SJCRH30 (cell line): ENCODE measurements around the gene EMX2. TPM values are rescaled to one million over a fixed set of nuclear protein-coding genes. Genes with fewer than 3 reads are reported as not detected.

Experiments used
- DNase-seq, 2 experiments: peaks; one replicate each; pipeline ENCODE4 v3.0.0-alpha.2; 2015 to 2020
- H3K27ac ChIP-seq: fragments of 250-450 bp; sonication (Bioruptor Pico); 2 replicates; pipeline ENCODE4 v1.5.1; 2020; ENCODE audit warnings: mild to moderate bottlenecking, moderate library complexity
- H3K27me3 ChIP-seq: fragments of 250-450 bp; sonication (Bioruptor Pico); 2 replicates; pipeline ENCODE4 v1.5.1; 2020; ENCODE audit warnings: mild to moderate bottlenecking, moderate library complexity
- H3K36me3 ChIP-seq: fragments of 250-450 bp; sonication (Bioruptor Pico); 2 replicates; pipeline ENCODE4 v1.5.1; 2020; ENCODE audit warnings: mild to moderate bottlenecking, moderate library complexity
- H3K4me1 ChIP-seq: fragments of 250-450 bp; sonication (Bioruptor Pico); 2 replicates; pipeline ENCODE4 v1.5.1; 2020; ENCODE audit warnings: mild to moderate bottlenecking, moderate library complexity
- H3K4me3 ChIP-seq: fragments of 250-450 bp; sonication (Bioruptor Pico); 2 replicates; pipeline ENCODE4 v1.5.1; 2020; ENCODE audit warnings: mild to moderate bottlenecking, moderate library complexity
- H3K9me3 ChIP-seq: fragments of 250-450 bp; sonication (Bioruptor Pico); replicated peaks from 2 replicates; pipeline ENCODE4 v1.5.1; 2020; ENCODE audit warnings: mild to moderate bottlenecking, moderate library complexity
- total RNA-seq: library from RNA; depleted of rRNA; stranded (reverse); fragments of >200 nt; shearing (Covaris generic); gene quantifications from 2 replicates; pipeline ENCODE4 v1.2.3, GENCODE V29; 2014

Gene EMX2
- total RNA-seq, 1 experiment from 2014 or later, result 2.6 TPM

DNA sequence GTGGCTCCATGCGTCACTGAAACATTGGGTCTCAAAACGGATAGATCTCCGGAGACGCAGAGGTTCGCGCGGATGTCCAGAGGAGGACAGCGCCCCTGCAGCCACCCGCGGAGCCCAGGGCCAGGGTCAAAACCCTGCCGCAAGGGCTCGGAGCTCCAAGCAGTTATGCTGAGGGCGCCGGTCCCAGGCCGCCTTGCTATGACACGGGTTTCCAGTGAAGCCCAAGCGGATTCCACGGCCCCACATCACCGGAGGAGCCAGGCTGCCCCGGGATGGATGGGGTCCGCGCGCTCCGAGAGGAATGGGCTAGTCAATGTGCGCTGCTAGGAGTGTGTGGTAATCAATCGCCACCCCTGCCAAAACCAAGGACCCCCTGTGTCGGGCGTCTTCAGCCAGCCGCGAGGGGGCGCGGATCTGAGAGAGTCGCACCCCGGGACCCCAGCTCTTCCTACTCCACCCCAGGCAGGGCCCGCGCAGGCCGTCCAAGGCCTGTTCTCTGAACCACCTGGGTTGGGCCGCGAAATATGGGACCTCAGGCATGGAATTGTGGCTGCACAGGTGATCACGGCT is 5.6 kb upstream of the EMX2 start:
- no peak for DNase-seq
- H3K27me3 ChIP-seq, result 0 out of 2 replicates have a peak, but pooled peaks cover 5% of the 10 kb centered on the region
- H3K27ac ChIP-seq, result no peak overlapping the region
- H3K4me3 ChIP-seq, result no peak overlapping the region
- H3K4me1 ChIP-seq, result peaks cover 3% of the 10 kb centered on the region; the same call in 1 of the 2 replicates
- no peaks in the 10 kb centered on the region for H3K9me3 ChIP-seq
- H3K36me3 ChIP-seq, result no peaks in the 10 kb centered on the region

DNA sequence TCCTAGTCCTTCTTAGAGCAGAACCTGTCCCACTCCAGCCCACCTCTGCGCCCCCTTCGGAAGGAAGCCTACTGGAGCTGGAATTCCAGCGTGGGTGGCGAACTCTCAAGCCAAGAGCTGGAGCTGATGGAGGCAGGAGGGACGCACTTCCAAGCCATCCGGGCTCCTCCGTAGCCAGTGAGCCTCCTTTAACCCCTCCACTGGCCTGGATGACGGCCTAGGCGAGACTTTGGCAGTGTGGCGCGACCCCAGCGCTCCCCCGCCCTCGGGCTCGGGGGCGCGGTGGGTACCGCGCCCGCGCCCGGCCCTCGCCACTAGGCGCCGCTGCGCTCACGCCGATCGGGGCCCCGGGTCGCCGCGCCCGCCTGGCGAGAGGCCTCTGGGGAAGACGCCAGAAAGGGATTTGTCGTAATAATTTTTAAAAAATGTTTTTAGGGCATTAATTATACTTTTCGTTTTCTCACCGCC is 5.1 kb upstream of the EMX2 start:
- Histone ChIP-seq H3K4me3 (no peak overlapping the region), H3K4me1 (peaks cover 3% of the 10 kb centered on the region; the same call in 1 of the 2 replicates), H3K27me3 (0 out of 2 replicates have a peak, but pooled peaks cover 7% of the 10 kb centered on the region), H3K9me3 (no peaks in the 10 kb centered on the region), H3K27ac (no peak overlapping the region), H3K36me3 (no peaks in the 10 kb centered on the region)
- peak in 1 of 2 experiments; percentile 9 for DNase-seq

DNA sequence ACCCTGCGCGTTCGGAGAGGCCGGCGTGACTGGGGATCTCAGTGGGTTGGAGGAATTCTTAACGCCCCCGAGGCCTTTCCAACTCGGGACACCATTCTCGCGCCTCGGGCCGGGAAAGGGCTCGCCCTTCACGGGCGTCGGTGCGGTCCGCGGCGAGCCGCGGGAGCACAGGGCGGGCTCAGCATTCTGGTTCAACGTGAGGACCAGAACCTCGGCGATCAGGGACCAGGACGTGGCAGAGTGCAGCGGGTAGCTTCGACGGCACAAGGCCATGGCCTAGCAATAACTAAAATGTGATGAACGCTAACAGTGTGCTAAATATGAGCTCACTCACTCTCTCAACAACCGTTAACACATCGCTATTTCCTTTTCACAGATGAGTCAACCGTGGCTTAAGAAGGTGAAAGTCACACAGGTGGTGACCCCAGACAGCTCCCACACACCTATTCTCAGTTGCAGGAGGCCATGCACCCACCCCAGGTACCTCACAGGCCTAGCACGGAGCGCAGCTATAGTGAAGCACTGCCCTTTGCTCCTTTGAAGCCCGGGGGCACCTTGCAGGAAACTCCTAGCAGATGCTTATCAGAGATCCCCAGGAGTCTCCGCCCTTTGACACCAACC is 4.5 kb upstream of the EMX2 start:
- Histone ChIP-seq H3K9me3 (no peaks in the 10 kb centered on the region), H3K27ac (no peak overlapping the region), H3K4me3 (no peak overlapping the region), H3K27me3 (0 out of 2 replicates have a peak, but pooled peaks cover 7% of the 10 kb centered on the region), H3K4me1 (peaks cover 3% of the 10 kb centered on the region; the same call in 1 of the 2 replicates), H3K36me3 (no peaks in the 10 kb centered on the region)
- no peak for DNase-seq

DNA sequence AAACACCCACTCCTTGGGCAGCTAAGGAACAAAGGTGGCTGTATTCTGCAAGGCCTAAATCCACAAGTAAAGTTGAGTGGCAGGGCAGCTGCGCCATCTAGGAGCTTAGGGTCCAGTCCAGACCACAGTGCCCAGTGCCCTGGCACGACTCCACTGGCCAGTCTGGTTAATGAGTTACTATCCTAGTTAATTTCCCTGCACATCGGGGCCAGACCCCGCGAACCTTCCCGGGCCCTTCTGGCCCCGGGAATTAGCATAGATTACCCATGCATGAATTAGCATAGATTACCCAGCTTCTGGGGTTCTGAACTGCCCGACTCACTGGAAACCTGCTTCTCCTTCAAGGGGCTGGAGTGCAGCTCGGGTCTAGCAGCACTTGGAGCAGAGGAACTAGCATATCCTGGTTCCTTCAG is 3.2 kb upstream of the EMX2 start:
- Histone ChIP-seq H3K4me1 (peaks cover 3% of the 10 kb centered on the region; the same call in 1 of the 2 replicates), H3K9me3 (no peaks in the 10 kb centered on the region), H3K4me3 (no peak overlapping the region), H3K36me3 (no peaks in the 10 kb centered on the region), H3K27ac (no peak overlapping the region), H3K27me3 (peaks cover 8% of the 10 kb centered on the region; the same call in 1 of the 2 replicates)
- DNase-seq, result peak in 1 of 2 experiments; percentile 48

DNA sequence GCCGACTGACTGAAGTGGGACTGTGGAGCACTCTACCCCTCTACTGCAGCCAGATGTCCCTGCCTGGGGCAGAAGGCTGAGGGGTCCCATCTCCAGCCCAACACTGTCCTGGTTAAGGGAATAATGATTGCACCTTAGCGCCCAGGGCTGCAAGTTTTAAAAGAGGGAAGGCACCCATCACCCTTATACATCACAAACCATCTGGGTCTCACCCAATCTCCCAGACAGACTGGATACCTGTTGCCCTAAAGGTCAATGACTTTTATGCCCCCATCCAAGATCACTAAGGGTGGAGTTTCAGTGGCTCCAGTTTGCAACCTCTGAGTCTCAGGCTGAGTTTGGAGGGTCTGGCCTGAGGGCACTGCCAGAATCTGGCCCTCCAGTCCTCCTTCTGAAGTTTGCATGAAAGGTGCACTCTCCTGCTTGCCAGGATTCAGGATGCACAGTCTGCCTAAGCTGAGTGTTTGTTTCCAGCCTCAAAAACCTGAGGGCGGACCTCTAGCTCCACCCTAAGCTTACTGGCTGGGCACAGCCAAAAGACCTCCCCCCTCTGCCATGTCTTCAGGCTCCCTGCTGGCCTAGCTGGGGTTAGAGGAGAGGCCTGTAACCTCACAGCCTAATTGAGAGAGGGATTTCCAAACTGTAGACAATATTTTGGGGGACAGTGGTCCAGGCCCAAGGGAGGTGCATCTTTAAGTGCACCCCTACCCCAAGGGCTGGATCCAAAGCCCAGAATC is 2.5 kb upstream of the EMX2 start:
- H3K9me3 ChIP-seq, result no peaks in the 10 kb centered on the region
- no peak overlapping the region for H3K4me3 ChIP-seq
- DNase-seq, result no peak
- H3K36me3 ChIP-seq, result no peaks in the 10 kb centered on the region
- peaks cover 13% of the 10 kb centered on the region; the same call in 1 of the 2 replicates for H3K27me3 ChIP-seq
- peaks cover 3% of the 10 kb centered on the region; the same call in 1 of the 2 replicates for H3K4me1 ChIP-seq
- no peak overlapping the region for H3K27ac ChIP-seq

DNA sequence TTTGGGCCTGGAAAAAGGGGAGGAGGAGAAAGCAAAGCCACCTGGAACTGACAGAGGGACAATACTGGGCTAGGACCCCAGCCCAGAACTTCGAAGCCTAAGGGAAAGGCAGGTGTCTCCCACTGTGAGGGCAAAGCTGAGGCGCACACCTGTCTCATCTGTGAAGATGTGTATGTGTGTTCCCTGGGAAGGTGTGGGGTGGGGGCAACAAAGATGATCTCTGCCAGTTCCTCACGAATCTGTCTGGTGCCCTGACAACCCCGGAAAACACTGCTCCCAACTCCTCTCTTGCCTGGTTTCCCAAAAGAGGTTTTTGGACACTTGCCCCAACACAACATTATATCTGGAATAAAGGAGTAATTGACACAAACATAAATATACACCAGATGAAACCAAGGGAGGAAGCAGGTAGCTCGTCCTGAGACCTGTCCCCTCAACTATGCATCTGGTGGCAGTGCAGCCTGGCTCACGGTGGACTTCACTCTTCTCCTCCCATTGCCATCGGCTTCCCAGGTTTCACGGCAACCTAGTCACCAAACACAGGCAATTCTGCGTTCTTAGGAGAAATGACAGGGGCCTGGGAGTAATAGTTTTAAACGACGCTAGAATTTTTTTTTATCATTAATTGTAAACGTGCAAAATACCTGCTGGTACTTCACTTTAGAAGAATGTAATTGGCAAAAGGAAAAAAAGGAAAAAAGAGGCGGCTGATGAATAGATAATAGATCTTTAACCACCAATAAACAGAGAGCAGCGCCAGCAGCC is 1.7 kb upstream of the EMX2 start:
- Histone ChIP-seq H3K9me3 (no peaks in the 10 kb centered on the region), H3K27ac (no peak overlapping the region), H3K36me3 (no peaks in the 10 kb centered on the region), H3K4me3 (peak overlapping the region; percentile 64), H3K4me1 (peaks cover 3% of the 10 kb centered on the region; the same call in 1 of the 2 replicates), H3K27me3 (peaks cover 13% of the 10 kb centered on the region; the same call in 1 of the 2 replicates)
- DNase-seq, result no peak

DNA sequence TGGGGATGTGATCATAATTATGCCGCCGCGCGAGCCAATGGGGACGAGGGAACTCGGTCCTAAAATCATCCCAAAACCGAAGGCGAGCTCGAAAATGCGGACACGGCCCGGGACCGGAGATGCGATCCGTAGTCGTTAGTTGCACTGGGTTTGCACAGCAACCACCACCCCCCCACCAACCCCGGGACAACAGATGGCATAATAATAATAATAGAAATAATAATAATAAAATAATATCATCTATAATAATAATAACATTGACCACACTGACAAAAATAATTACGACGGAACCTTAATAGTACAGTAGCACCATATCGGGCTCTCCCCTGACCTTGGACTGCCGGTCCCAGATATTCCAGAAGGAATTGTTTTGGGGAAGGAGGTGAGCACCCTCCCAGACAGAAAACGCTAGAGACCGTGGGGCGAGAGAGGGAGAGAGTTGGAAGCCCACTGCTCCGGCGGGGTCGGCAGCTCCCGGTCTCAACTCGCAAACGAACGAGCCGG is 1.1 kb upstream of the EMX2 start:
- Histone ChIP-seq H3K27me3 (peaks cover 13% of the 10 kb centered on the region; the same call in 1 of the 2 replicates), H3K9me3 (no peaks in the 10 kb centered on the region), H3K4me3 (peak overlapping the region; percentile 64), H3K4me1 (peaks cover 3% of the 10 kb centered on the region; the same call in 1 of the 2 replicates), H3K36me3 (no peaks in the 10 kb centered on the region), H3K27ac (no peak overlapping the region)
- DNase-seq, result peak; percentile 74 to 86

DNA sequence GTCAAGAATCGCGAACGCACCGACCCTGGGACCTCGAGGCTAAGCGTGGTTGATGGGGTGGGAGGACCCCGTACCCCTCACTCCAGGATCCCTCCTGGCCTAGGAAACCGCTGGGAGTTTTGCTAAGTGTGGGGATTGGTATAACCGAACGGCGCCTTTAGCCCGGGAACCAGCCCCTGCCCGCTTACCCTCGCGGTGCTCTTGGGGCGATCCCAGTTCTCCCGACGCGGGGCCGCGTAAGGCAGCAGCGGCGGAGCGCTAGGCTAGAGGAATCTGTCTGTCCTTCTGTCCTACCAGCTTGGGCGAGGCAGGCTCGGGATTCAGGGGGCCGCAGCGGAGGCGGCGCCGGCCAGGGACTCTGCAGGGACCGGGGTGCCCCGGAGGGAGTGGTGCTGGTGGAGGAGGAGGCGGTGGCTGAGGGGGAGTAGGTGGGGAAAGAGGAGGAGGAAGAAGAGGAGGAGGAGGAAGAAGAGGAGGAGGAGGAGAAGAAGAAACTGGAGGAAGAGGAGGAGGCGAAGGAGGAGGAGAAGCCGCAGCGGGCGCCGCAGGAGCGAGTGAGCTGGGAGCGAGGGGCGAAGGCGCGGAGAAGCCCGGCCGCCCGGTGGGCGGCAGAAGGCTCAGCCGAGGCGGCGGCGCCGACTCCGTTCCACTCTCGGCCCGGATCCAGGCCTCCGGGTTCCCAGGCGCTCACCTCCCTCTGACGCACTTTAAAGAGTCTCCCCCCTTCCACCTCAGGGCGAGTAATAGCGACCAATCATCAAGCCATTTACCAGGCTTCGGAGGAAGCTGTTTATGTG is 439 bp upstream of the EMX2 start:
- H3K4me3 ChIP-seq, result peak overlapping the region; percentile 64
- peak; percentile 83 to 91 for DNase-seq

DNA sequence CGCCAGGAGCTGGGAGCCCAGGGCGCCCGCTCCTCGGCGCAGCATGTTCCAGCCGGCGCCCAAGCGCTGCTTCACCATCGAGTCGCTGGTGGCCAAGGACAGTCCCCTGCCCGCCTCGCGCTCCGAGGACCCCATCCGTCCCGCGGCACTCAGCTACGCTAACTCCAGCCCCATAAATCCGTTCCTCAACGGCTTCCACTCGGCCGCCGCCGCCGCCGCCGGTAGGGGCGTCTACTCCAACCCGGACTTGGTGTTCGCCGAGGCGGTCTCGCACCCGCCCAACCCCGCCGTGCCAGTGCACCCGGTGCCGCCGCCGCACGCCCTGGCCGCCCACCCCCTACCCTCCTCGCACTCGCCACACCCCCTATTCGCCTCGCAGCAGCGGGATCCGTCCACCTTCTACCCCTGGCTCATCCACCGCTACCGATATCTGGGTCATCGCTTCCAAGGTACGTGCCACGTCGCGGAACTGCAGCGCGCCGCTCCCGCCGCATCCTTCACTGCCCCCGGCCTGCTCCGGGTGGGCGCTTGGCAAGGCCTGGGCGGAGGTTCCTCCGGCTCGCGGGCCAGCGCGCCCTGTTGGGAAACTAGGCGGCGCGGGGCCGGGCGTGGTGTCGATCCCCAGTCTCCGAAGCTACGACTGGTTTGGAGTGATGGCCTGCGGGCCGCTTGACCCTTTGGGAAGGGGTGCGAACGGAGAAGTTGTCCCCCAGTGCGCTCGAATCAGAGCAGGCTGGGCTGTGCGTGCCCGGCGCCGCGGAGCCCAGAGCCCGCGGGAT is 868 bp downstream of the EMX2 start:
- DNase-seq, result peak; percentile 55 to 64
- no peaks in the 10 kb centered on the region for H3K9me3 ChIP-seq
- H3K27ac ChIP-seq, result no peak overlapping the region
- H3K4me3 ChIP-seq, result peak overlapping the region; percentile 64
- H3K4me1 ChIP-seq, result peaks cover 3% of the 10 kb centered on the region; the same call in 1 of the 2 replicates
- H3K27me3 ChIP-seq, result peaks cover 13% of the 10 kb centered on the region; the same call in 1 of the 2 replicates
- H3K36me3 ChIP-seq, result no peaks in the 10 kb centered on the region

More for the DNA sequence above, 439 bp upstream of the EMX2 start:
- H3K4me1 ChIP-seq, result peaks cover 3% of the 10 kb centered on the region; the same call in 1 of the 2 replicates
- peak overlapping the region; percentile 16; the same call in 1 of the 2 replicates for H3K27ac ChIP-seq
- H3K27me3 ChIP-seq, result peaks cover 13% of the 10 kb centered on the region; the same call in 1 of the 2 replicates
- H3K9me3 ChIP-seq, result no peaks in the 10 kb centered on the region
- H3K36me3 ChIP-seq, result no peaks in the 10 kb centered on the region

DNA sequence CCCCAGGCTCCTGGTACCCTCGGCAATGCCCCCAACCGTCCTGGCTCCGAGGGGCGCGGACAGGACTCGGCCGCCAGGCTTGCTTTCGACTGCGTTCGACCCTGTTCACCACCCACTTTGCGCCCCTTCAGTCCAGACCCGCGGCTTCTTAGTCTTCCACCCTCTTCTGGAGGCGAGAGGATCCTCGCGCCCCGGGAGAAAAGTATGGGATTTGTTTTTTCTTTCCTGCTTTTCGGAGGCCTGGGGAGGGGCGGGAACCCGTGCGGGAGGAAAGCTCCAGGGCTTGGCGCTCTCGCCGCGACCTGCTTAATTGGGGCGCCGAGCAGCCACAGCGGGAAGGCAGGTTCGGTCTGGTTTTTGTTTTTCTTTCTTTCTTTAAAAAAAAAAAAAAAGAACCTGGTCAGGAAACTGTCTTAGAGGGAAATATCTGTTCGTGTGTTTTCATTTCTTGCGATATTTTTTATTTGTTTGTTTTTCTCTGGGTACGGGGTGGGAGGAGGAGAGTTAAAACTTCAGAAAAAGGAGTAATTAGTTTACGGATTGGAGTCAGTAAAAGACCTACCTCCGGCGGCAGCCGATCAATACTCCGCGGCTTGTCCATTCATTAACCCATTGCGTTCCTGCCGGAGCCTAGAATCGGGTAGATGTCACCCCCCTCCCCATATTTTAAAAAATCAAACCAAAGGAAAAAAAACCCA is 1.6 kb downstream of the EMX2 start:
- DNase-seq, result peak; percentile 27 to 50
- Histone ChIP-seq H3K27me3 (peaks cover 9% of the 10 kb centered on the region; the same call in 1 of the 2 replicates), H3K36me3 (no peaks in the 10 kb centered on the region), H3K9me3 (no peaks in the 10 kb centered on the region), H3K27ac (no peak overlapping the region), H3K4me1 (no peaks in the 10 kb centered on the region; the same call in 1 of the 2 replicates), H3K4me3 (peak overlapping the region; percentile 64)

DNA sequence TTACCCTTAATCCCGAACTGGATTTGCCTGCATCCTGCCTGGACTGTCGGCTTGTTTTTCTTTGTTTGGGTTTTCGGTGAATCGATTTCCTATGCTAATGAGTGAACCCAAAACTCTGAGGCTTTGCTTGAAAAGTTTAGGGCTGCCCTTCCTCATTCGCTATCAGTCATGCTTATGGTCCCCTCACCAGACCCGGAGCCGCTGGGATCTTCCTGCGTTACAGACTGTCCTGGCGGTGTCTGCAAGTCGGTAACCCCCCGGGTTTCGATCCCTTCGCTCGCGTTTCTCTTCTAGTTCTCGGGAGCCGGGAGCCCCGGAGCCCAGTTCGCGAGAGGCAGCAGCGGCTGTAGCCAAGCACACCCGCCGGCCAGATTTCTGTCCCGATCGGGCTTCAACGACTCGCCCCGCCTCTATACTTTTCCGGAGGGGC is 2.2 kb downstream of the EMX2 start:
- peak overlapping the region; percentile 64 for H3K4me3 ChIP-seq
- DNase-seq, result no peak
- H3K27me3 ChIP-seq, result peaks cover 9% of the 10 kb centered on the region; the same call in 1 of the 2 replicates
- no peaks in the 10 kb centered on the region for H3K36me3 ChIP-seq
- no peak overlapping the region for H3K27ac ChIP-seq
- H3K4me1 ChIP-seq, result no peaks in the 10 kb centered on the region; the same call in 1 of the 2 replicates
- no peaks in the 10 kb centered on the region for H3K9me3 ChIP-seq
